Adipocyte (in vitro differentiated cells): ENCODE data around the gene HPCAL1.

Source experiments
- DNase-seq: peaks from one replicate; pipeline ENCODE4 v3.0.0-alpha.2; 2015; ENCODE audit warnings: low read depth
- H3K27me3 ChIP-seq: replicated peaks from 2 replicates; pipeline ENCODE4 v1.7.0; 2013; ENCODE audit warnings: mild to moderate bottlenecking, low read length, moderate library complexity; ENCODE audit not compliant: control insufficient read depth, insufficient read depth
- H3K36me3 ChIP-seq: 2 replicates; pipeline ENCODE4 v1.7.0; 2013; ENCODE audit warnings: low read length, mild to moderate bottlenecking, moderate library complexity; ENCODE audit not compliant: control insufficient read depth, insufficient read depth, severe bottlenecking
- H3K4me1 ChIP-seq: 2 replicates; pipeline ENCODE4 v1.7.0; 2013; ENCODE audit warnings: mild to moderate bottlenecking, low read length, moderate library complexity; ENCODE audit not compliant: control insufficient read depth, insufficient read depth
- H3K4me3 ChIP-seq: 2 replicates; pipeline ENCODE4 v1.7.0; 2013; ENCODE audit warnings: mild to moderate bottlenecking, low read length, moderate library complexity
- H3K9ac ChIP-seq: 2 replicates; pipeline ENCODE4 v1.7.0; 2013; ENCODE audit warnings: mild to moderate bottlenecking, low read length, moderate library complexity
- H3K9me3 ChIP-seq: 2 replicates; pipeline ENCODE4 v1.7.0; 2013; ENCODE audit warnings: mild to moderate bottlenecking, low read length, moderate library complexity; ENCODE audit not compliant: control insufficient read depth

The HPCAL1 gene

GRCh38 chr2:10308866-10309265, 6.2 kb downstream of the HPCAL1 start:
- Histone ChIP-seq H3K9ac (no peak overlapping the region), H3K4me1 (peaks cover 6% of the 10 kb centered on the region)

GRCh38 chr2:10309286-10309685, 6.6 kb downstream of the HPCAL1 start:
- H3K9me3 ChIP-seq, result no peaks in the 10 kb centered on the region
- DNase-seq, result no peak
- peaks cover 3% of the 10 kb centered on the region for H3K4me1 ChIP-seq
- H3K27me3 ChIP-seq, result no peaks in the 10 kb centered on the region
- peaks cover 3% of the 10 kb centered on the region for H3K36me3 ChIP-seq
- no peak overlapping the region for H3K4me3 ChIP-seq
- no peak overlapping the region for H3K9ac ChIP-seq

More at GRCh38 chr2:10308866-10309265, 6.2 kb downstream of the HPCAL1 start:
- Histone ChIP-seq H3K4me3 (no peak overlapping the region), H3K27me3 (no peaks in the 10 kb centered on the region), H3K36me3 (peaks cover 3% of the 10 kb centered on the region), H3K9me3 (no peaks in the 10 kb centered on the region)
- DNase-seq, result no peak

GRCh38 chr2:10310309-10310888, 7.7 kb downstream of the HPCAL1 start:
- H3K4me1 ChIP-seq, result no peaks in the 10 kb centered on the region
- no peaks in the 10 kb centered on the region for H3K9me3 ChIP-seq
- peaks cover 3% of the 10 kb centered on the region for H3K36me3 ChIP-seq
- no peak overlapping the region for H3K9ac ChIP-seq
- no peaks in the 10 kb centered on the region for H3K27me3 ChIP-seq
- no peak for DNase-seq
- no peak overlapping the region for H3K4me3 ChIP-seq

GRCh38 chr2:10311736-10312135, 9.0 kb downstream of the HPCAL1 start:
- H3K9ac ChIP-seq, result no peak overlapping the region
- H3K4me1 ChIP-seq, result peaks cover 7% of the 10 kb centered on the region
- H3K27me3 ChIP-seq, result no peaks in the 10 kb centered on the region
- H3K36me3 ChIP-seq, result peaks cover 3% of the 10 kb centered on the region
- no peaks in the 10 kb centered on the region for H3K9me3 ChIP-seq
- no peak overlapping the region for H3K4me3 ChIP-seq
- DNase-seq, result no peak

GRCh38 chr2:10312437-10312957, 9.8 kb downstream of the HPCAL1 start:
- Histone ChIP-seq H3K9me3 (no peaks in the 10 kb centered on the region), H3K36me3 (peaks cover 3% of the 10 kb centered on the region), H3K4me3 (no peak overlapping the region), H3K27me3 (no peaks in the 10 kb centered on the region), H3K9ac (no peak overlapping the region), H3K4me1 (peaks cover 9% of the 10 kb centered on the region)
- DNase-seq, result no peak

GRCh38 chr2:10316336-10316735, 13.6 kb downstream of the HPCAL1 start:
- H3K27me3 ChIP-seq, result no peaks in the 10 kb centered on the region
- H3K9ac ChIP-seq, result no peak overlapping the region
- peaks cover 3% of the 10 kb centered on the region for H3K36me3 ChIP-seq
- DNase-seq, result no peak
- H3K9me3 ChIP-seq, result no peaks in the 10 kb centered on the region
- peaks cover 9% of the 10 kb centered on the region for H3K4me1 ChIP-seq
- no peak overlapping the region for H3K4me3 ChIP-seq

GRCh38 chr2:10316860-10317259, 14.2 kb downstream of the HPCAL1 start:
- DNase-seq, result no peak

GRCh38 chr2:10317646-10318045, 14.9 kb downstream of the HPCAL1 start:
- no peak for DNase-seq
- no peaks in the 10 kb centered on the region for H3K27me3 ChIP-seq

More at GRCh38 chr2:10316860-10317259, 14.2 kb downstream of the HPCAL1 start:
- H3K27me3 ChIP-seq, result no peaks in the 10 kb centered on the region
- peaks cover 3% of the 10 kb centered on the region for H3K36me3 ChIP-seq
- H3K9me3 ChIP-seq, result no peaks in the 10 kb centered on the region
- no peak overlapping the region for H3K9ac ChIP-seq
- H3K4me3 ChIP-seq, result no peak overlapping the region
- peaks cover 9% of the 10 kb centered on the region for H3K4me1 ChIP-seq

GRCh38 chr2:10318345-10318744, 15.6 kb downstream of the HPCAL1 start:
- Histone ChIP-seq H3K4me1 (peaks cover 9% of the 10 kb centered on the region), H3K4me3 (no peak overlapping the region), H3K36me3 (no peaks in the 10 kb centered on the region), H3K9ac (no peak overlapping the region), H3K9me3 (peaks cover 9% of the 10 kb centered on the region), H3K27me3 (no peaks in the 10 kb centered on the region)
- DNase-seq, result no peak

More at GRCh38 chr2:10317646-10318045, 14.9 kb downstream of the HPCAL1 start:
- Histone ChIP-seq H3K4me1 (peaks cover 9% of the 10 kb centered on the region), H3K36me3 (no peaks in the 10 kb centered on the region), H3K9ac (no peak overlapping the region), H3K9me3 (peaks cover 7% of the 10 kb centered on the region), H3K4me3 (no peak overlapping the region)

GRCh38 chr2:10319892-10320574, 17.3 kb downstream of the HPCAL1 start:
- DNase-seq, result no peak
- no peak overlapping the region for H3K4me3 ChIP-seq
- H3K9me3 ChIP-seq, result peaks cover 9% of the 10 kb centered on the region
- H3K4me1 ChIP-seq, result peaks cover 13% of the 10 kb centered on the region
- no peak overlapping the region for H3K9ac ChIP-seq
- H3K36me3 ChIP-seq, result no peaks in the 10 kb centered on the region
- no peaks in the 10 kb centered on the region for H3K27me3 ChIP-seq

- H3K36me3 ChIP-seq, result no peaks in the 10 kb centered on the region
- H3K27me3 ChIP-seq, result no peaks in the 10 kb centered on the region
- no peak overlapping the region for H3K4me3 ChIP-seq
- no peak overlapping the region for H3K9ac ChIP-seq
- DNase-seq, result no peak
- H3K4me1 ChIP-seq, result peaks cover 13% of the 10 kb centered on the region
- peaks cover 9% of the 10 kb centered on the region for H3K9me3 ChIP-seq
Observed at GRCh38 chr2:10320575-10320931, 17.8 kb downstream of the HPCAL1 start.
